Ishikawa (cell line): ENCODE results near the gene OSBPL1A.

Source experiments
- CEBPB ChIP-seq: IDR thresholded peaks from 2 replicates; pipeline ENCODE4 v1.6.1; 2012
- CREB1 ChIP-seq: IDR thresholded peaks from 2 replicates; pipeline ENCODE4 v1.6.1; 2012; ENCODE audit warnings: low read depth
- EGR1 ChIP-seq: IDR thresholded peaks from 2 replicates; pipeline ENCODE4 v1.6.1; 2012
- EP300 ChIP-seq: IDR thresholded peaks from 2 replicates; pipeline ENCODE4 v1.6.1; 2012; ENCODE audit warnings: borderline replicate concordance
- FOXM1 ChIP-seq: IDR thresholded peaks from 2 replicates; pipeline ENCODE4 v1.6.1; 2012; ENCODE audit warnings: low read depth, borderline replicate concordance
- NFIC ChIP-seq: IDR thresholded peaks from 2 replicates; pipeline ENCODE4 v1.6.1; 2012
- RAD21 ChIP-seq: IDR thresholded peaks from 2 replicates; pipeline ENCODE4 v1.6.1; 2012; ENCODE audit warnings: low read depth
- REST ChIP-seq: IDR thresholded peaks from 2 replicates; pipeline ENCODE4 v1.6.1; 2012; ENCODE audit warnings: low read depth, mild to moderate bottlenecking
- TAF1 ChIP-seq: IDR thresholded peaks from 2 replicates; pipeline ENCODE4 v1.6.1; 2012; ENCODE audit warnings: low read depth, mild to moderate bottlenecking
- TCF12 ChIP-seq: IDR thresholded peaks from 2 replicates; pipeline ENCODE4 v1.6.1; 2012; ENCODE audit warnings: low read depth
- TEAD4 ChIP-seq: IDR thresholded peaks from 2 replicates; pipeline ENCODE4 v1.6.1; 2012
- USF1 ChIP-seq: IDR thresholded peaks from 2 replicates; pipeline ENCODE4 v1.6.1; 2012
- YY1 ChIP-seq: IDR thresholded peaks from 2 replicates; pipeline ENCODE4 v1.6.1; 2012; ENCODE audit warnings: low read depth
- ZBTB7A ChIP-seq: IDR thresholded peaks from 2 replicates; pipeline ENCODE4 v1.6.1; 2012; ENCODE audit warnings: low read depth
- TF ChIP-seq, protein P1 (sequence below): IDR thresholded peaks from 2 replicates; pipeline ENCODE4 v1.6.1; 2012

OSBPL1A gene

GRCh38 chr18:24364177-24364576 is 33.4 kb downstream of the OSBPL1A start:
- TF ChIP-seq YY1 (no peak), EP300 (no peak), CREB1 (no peak), USF1 (no peak), TAF1 (no peak), ZBTB7A (no peak), CEBPB (no peak), RAD21 (no peak), NFIC (no peak), REST (no peak), FOXM1 (no peak), TEAD4 (no peak), TCF12 (no peak), EGR1 (no peak)
- TF ChIP-seq, protein P1, sequence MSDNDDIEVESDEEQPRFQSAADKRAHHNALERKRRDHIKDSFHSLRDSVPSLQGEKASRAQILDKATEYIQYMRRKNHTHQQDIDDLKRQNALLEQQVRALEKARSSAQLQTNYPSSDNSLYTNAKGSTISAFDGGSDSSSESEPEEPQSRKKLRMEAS, result no peak

DNA sequence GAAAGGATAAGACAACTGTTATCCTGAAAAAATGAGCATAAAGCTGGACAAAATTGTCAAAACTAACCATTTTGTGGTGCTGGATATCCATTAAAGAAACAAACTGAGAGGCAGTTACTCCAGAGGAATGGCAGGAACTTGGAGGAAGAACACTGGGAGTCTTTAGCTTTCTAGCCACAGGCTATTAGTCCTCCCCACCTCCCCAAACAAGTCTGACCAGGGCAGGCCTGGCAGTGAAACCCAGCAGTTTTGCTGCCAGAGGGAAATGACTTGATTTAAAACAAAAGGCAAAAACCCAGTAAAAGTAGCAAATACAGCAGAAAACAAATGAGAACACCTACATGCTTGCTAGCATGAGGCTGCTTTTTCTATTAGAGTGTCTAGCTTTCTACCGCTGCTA is 34.9 kb downstream of the OSBPL1A start:
- TF ChIP-seq, protein P1, result no peak
- no peak for TF ChIP-seq CREB1
- no peak for TF ChIP-seq REST
- TF ChIP-seq RAD21, result no peak
- no peak for TF ChIP-seq FOXM1
- TF ChIP-seq EP300, result no peak
- no peak for TF ChIP-seq ZBTB7A
- no peak for TF ChIP-seq YY1
- TF ChIP-seq EGR1, result no peak
- no peak for TF ChIP-seq TEAD4
- TF ChIP-seq TAF1, result no peak
- TF ChIP-seq CEBPB, result no peak
- no peak for TF ChIP-seq USF1
- TF ChIP-seq NFIC, result no peak
- TF ChIP-seq TCF12, result no peak

DNA sequence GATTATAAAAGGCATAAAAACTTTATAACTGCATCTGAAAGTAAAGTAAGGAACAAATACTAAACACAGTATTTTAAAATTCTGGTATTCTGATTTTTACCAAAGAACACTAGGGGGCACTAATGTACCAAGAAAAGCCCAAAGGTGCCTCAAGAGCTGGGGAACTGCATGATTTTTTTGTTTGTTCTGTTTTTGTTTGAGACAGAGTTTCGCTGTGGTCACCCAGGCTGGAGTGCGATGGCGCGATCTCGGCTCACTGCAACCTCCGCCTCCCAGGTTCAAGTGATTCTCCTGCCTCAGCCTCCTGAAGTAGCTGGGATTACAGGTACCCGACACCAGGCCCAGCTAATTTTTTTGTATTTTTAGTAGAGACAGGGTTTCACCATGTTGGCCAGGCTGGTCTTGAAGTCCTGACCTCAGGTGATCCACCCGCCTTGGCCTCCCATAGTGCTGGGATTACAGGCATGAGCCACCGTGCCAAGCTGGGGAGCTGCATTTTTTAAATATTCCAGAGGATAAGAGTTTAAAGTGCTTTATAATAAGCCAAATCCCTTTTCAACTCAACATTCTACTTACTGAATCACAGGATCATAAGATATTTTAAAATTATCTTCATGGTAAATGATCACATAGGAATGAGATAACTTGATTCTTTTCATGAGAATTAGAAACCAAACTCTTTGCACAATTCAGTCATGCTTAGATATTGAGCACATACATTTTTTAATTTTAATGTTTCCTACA is 37.7 kb downstream of the OSBPL1A start:
- peak; percentile 81 for TF ChIP-seq RAD21

GRCh38 chr18:24354278-24354677 is 43.3 kb downstream of the OSBPL1A start:
- TF ChIP-seq USF1 (no peak), ZBTB7A (no peak), RAD21 (no peak), TEAD4 (no peak), CEBPB (no peak), TCF12 (no peak), YY1 (no peak), REST (no peak), CREB1 (no peak), NFIC (no peak), EGR1 (no peak), TAF1 (no peak), EP300 (no peak)
- TF ChIP-seq, protein P1, result no peak
